K562 (cell line): ENCODE results near the gene SLC24A4. TPM values are rescaled to one million over a fixed set of nuclear protein-coding genes. Genes with fewer than 3 reads are reported as not detected.

ENCODE experiments used
- ATAC-seq: fragments of 200-7000 bp; cut with Tn5 transposase; 3 replicates; pipeline ENCODE4 v1.9.1; 2020; ENCODE audit warnings: moderate library complexity
- BruUV-seq: library from RNA; stranded (reverse); fragments of 400-500 nt; replicated peaks from 2 replicates; lab custom pipeline; 2021; lab: Mats Ljungman, UMichigan
- CTCF ChIA-PET: fragments of 300-600 bp; formaldehyde crosslinking; extraction: SDS; loops from one replicate; lab custom pipeline; 2021; ENCODE audit warnings: low intra/inter-chr PET ratio; lab: Yijun Ruan, JAX
- POLR2A ChIA-PET: fragments of 300-600, 350-650 bp; sonication (Branson Sonifier 250); formaldehyde crosslinking; extraction: SDS; loops from one replicate; lab custom pipeline; 2021; ENCODE audit warnings: antibody characterized with exemption, inconsistent platforms; lab: Yijun Ruan, JAX
- DNase-seq, 4 experiments: peaks; one replicate each; pipeline versions ENCODE4 v3.0.0 to v3.0.0-alpha.2; 2011 to 2018; ENCODE audit warnings: low spot score in 3 of 4, mixed read lengths in 3 of 4; ENCODE audit errors: extremely low read depth in 1 of 4
- FAIRE-seq: peaks from 2 replicates; lab custom pipeline; 2011; peaks lifted over from hg19 to GRCh38; lab: Jason Lieb, UNC
- H2AFZ ChIP-seq: 2 replicates; pipeline ENCODE4 v1.6.0; 2011; ENCODE audit warnings: low read depth, low read length, control low read depth, inconsistent platforms
- H3K27ac ChIP-seq: fragments of 200-600 bp; 3 replicates; pipeline ENCODE4 v1.8.0; 2011; ENCODE audit warnings: low read depth, mild to moderate bottlenecking, control low read depth, inconsistent platforms, low read length, moderate library complexity, mixed read lengths; ENCODE audit errors: extremely low read depth
- H3K27me3 ChIP-seq, 2 experiments: fragments of 300-600 bp in 1 of 2; 2 replicates in 1 of 2; 3 replicates in 1 of 2; pipeline versions ENCODE4 v1.6.0 to v1.8.0; 2011; ENCODE audit warnings: inconsistent platforms in 2 of 2, low read length in 2 of 2, mild to moderate bottlenecking in 1 of 2, mixed read lengths in 1 of 2, moderate library complexity in 1 of 2; ENCODE audit not compliant: control insufficient read depth in 2 of 2, insufficient read depth in 2 of 2
- H3K36me3 ChIP-seq: fragments of 300-600 bp; 3 replicates; pipeline ENCODE4 v1.8.0; 2011; ENCODE audit warnings: mild to moderate bottlenecking, low read length, inconsistent platforms; ENCODE audit not compliant: control insufficient read depth, insufficient read depth
- H3K4me1 ChIP-seq, 2 experiments: fragments of 200-600 bp in 1 of 2; replicated peaks in 1 of 2; 2 replicates in 1 of 2; 3 replicates in 1 of 2; pipeline versions ENCODE4 v1.5.1 to v1.8.0; 2011; ENCODE audit warnings: inconsistent platforms in 2 of 2, low read length in 2 of 2, mild to moderate bottlenecking in 1 of 2, mixed read lengths in 1 of 2, moderate library complexity in 1 of 2; ENCODE audit not compliant: control insufficient read depth in 2 of 2, insufficient read depth in 2 of 2
- H3K4me2 ChIP-seq: 2 replicates; pipeline ENCODE4 v1.6.1; 2011; ENCODE audit warnings: low read length, control low read depth, inconsistent platforms, mixed read lengths; ENCODE audit not compliant: insufficient read depth
- H3K4me3 ChIP-seq: fragments of 200-600 bp; sonication (generic), shearing (Covaris generic); 2 replicates; pipeline ENCODE4 v1.5.1; 2016; ENCODE audit warnings: control low read depth, inconsistent platforms
- H3K79me2 ChIP-seq: fragments of 200-600 bp; 3 replicates; pipeline ENCODE4 v1.8.0; 2011; ENCODE audit warnings: low read length, inconsistent platforms; ENCODE audit not compliant: control insufficient read depth, insufficient read depth
- H3K9ac ChIP-seq, 2 experiments: 2 replicates each; pipeline versions ENCODE4 v1.6.0 to v1.6.1; 2011; ENCODE audit warnings: low read depth in 2 of 2, low read length in 2 of 2, control low read depth in 1 of 2, inconsistent platforms in 1 of 2, mild to moderate bottlenecking in 1 of 2, mixed read lengths in 1 of 2; ENCODE audit not compliant: insufficient read depth in 1 of 2
- H3K9me1 ChIP-seq: one replicate; pipeline ENCODE4 v1.6.0; 2011; ENCODE audit warnings: inconsistent platforms, mild to moderate bottlenecking, low read length, moderate library complexity; ENCODE audit not compliant: control insufficient read depth, insufficient read depth
- H3K9me3 ChIP-seq: replicated peaks from 2 replicates; pipeline ENCODE4 v1.5.1; 2011; ENCODE audit warnings: low read depth, low read length, inconsistent platforms; ENCODE audit not compliant: control insufficient read depth, insufficient read depth
- H4K20me1 ChIP-seq: replicated peaks from 2 replicates; pipeline ENCODE4 v1.6.1; 2011; ENCODE audit warnings: low read length, inconsistent platforms, mixed read lengths; ENCODE audit not compliant: control insufficient read depth, insufficient read depth
- GABPB2 ChIP-seq: fragments of 250-450 bp; sonication (Bioruptor Pico); conservative IDR thresholded peaks from 2 replicates; pipeline ENCODE4 v1.5.1; 2021; ENCODE audit warnings: mild to moderate bottlenecking
- HIVEP1 ChIP-seq: fragments of 250-450 bp; sonication (Bioruptor Pico); IDR thresholded peaks from 2 replicates; pipeline ENCODE4 v1.4.0; 2020; ENCODE audit warnings: mild to moderate bottlenecking
- HOXB6 ChIP-seq: fragments of 250-450 bp; sonication (Bioruptor Pico); IDR thresholded peaks from 2 replicates; pipeline ENCODE4 v1.5.1; 2022; ENCODE audit warnings: mild to moderate bottlenecking, borderline replicate concordance
- NCOA4 ChIP-seq: fragments of 450-650 bp; IDR thresholded peaks from 2 replicates; pipeline ENCODE4 v1.6.1; 2018; ENCODE audit warnings: mild to moderate bottlenecking; ENCODE audit not compliant: partially characterized antibody
- RB1 ChIP-seq: fragments of 450-650 bp; IDR thresholded peaks from 2 replicates; pipeline ENCODE4 v1.6.1; 2017; ENCODE audit warnings: low read depth, mild to moderate bottlenecking
- SMAD4 ChIP-seq: fragments of 250-450 bp; sonication (Bioruptor Pico); conservative IDR thresholded peaks from 2 replicates; pipeline ENCODE4 v1.8.0; 2021; ENCODE audit warnings: inconsistent platforms, mild to moderate bottlenecking, moderate library complexity
- XRCC5 ChIP-seq: fragments of 200-400 bp; formaldehyde crosslinking; IDR thresholded peaks from 2 replicates; pipeline ENCODE4 v1.6.1; 2017; ENCODE audit warnings: low read depth, mild to moderate bottlenecking, low read length
- ZBTB1 ChIP-seq: sonication (generic); formaldehyde crosslinking; IDR thresholded peaks from 2 replicates; pipeline ENCODE4 v1.8.1; 2023; ENCODE audit warnings: missing genetic modification reagents, low read depth, mild to moderate bottlenecking, borderline replicate concordance
- ZEB2 ChIP-seq: fragments of 450-650 bp; IDR thresholded peaks from 2 replicates; pipeline ENCODE4 v1.6.1; 2016
- ZKSCAN3 ChIP-seq: fragments of 250-450 bp; sonication (Bioruptor Pico); IDR thresholded peaks from 2 replicates; pipeline ENCODE4 v1.4.0; 2020
- ZNF121 ChIP-seq: sonication (generic); formaldehyde crosslinking; conservative IDR thresholded peaks from 2 replicates; pipeline ENCODE4 v1.8.0; 2022; ENCODE audit warnings: missing genetic modification reagents
- ZNF583 ChIP-seq: fragments of 250-450 bp; sonication (Bioruptor Pico); IDR thresholded peaks from 2 replicates; pipeline ENCODE4 v1.4.0; 2020
- WGBS: fragments of 100-300 bp; shearing (Covaris generic); methylation state at CpG from one replicate; pipeline ENCODE4 v1.1.6; 2016; ENCODE audit warnings: low coverage, mixed read lengths; ENCODE audit not compliant: insufficient coverage; ENCODE audit errors: missing lambda C conversion rate; 5-methylcytosine and 5-hydroxymethylcytosine counted together
- in situ Hi-C: fragments of 300-500 bp; cut with MboI; formaldehyde crosslinking; loops from 4 replicates; pipeline ENCODE4 v1.15.0; 2018; ENCODE audit warnings: inconsistent platforms, mixed read lengths
- intact Hi-C: fragments of 100-400 bp; cut with micrococcal nuclease; formaldehyde crosslinking; loops from 2 replicates; pipeline ENCODE4 v1.14.2; 2022
- polyA plus RNA-seq, 8 experiments: library from polyadenylated mRNA; depleted of rRNA in 4 of 8; stranded (reverse) in 5 of 8; unstranded in 3 of 8; fragments of >200 nt; fragmentation: Nextera tagmentation in 2 of 8; fragmentation: Illumina TruSeq in 1 of 8; extraction: Ambion mirVana in 2 of 8; extraction: Trizol in 1 of 8; gene quantifications; 2 replicates each; pipeline versions ENCODE4 v1.2.1 to v1.2.3, GENCODE V29; 2011 to 2014; ENCODE audit warnings: inconsistent platforms in 1 of 8, missing spikeins in 1 of 8
- total RNA-seq, 7 experiments: library from RNA; depleted of rRNA in 6 of 7; stranded (reverse); fragments of >200 nt in 6 of 7; fragmentation: Illumina TruSeq in 2 of 7; extraction: Trizol in 2 of 7; gene quantifications; 2 replicates each; pipeline versions ENCODE4 v1.2.1 to v1.2.3, GENCODE V29; 2011 to 2021; ENCODE audit warnings: low replicate concordance in 1 of 7
- TF ChIP-seq, protein P1 (sequence below): fragments of 200-800 bp; sonication (Bioruptor generic); IDR thresholded peaks from 2 replicates; pipeline ENCODE4 v1.6.1; 2016; ENCODE audit warnings: missing genetic modification characterization, missing compliant biosample characterization
- TF ChIP-seq, protein P2 (sequence below): fragments of 450-650 bp; IDR thresholded peaks from one replicate; pipeline ENCODE4 v1.6.1; 2018; ENCODE audit warnings: mild to moderate bottlenecking, moderate library complexity; ENCODE audit not compliant: partially characterized antibody

SLC24A4 gene
- total and polyA plus RNA-seq, 9 of the 15 experiments (the other 6 are each of a cell fraction or from before 2014, with no cell fraction given), result not detected

DNA sequence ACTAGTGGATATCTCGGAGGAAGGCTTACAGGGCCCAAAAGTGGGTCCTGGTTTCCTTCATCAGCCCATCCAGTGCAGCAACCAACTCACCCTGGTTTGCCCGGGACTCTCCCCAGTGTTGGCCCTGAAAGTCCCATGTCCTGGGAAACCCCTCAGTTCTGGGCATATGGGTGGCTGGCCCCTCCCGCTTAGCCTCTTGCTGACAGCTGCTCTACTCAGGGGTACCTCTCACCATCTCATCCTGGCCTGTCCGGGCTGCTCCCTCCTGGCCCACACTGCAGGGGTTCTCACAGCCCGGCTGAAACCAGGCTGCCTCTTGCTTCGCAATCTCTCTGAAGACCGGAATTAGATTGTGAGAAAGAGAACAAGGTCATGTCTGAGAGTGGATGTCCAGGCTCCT lies 48.9 kb upstream of the SLC24A4 start (continued):
- TF ChIP-seq, protein P1, sequence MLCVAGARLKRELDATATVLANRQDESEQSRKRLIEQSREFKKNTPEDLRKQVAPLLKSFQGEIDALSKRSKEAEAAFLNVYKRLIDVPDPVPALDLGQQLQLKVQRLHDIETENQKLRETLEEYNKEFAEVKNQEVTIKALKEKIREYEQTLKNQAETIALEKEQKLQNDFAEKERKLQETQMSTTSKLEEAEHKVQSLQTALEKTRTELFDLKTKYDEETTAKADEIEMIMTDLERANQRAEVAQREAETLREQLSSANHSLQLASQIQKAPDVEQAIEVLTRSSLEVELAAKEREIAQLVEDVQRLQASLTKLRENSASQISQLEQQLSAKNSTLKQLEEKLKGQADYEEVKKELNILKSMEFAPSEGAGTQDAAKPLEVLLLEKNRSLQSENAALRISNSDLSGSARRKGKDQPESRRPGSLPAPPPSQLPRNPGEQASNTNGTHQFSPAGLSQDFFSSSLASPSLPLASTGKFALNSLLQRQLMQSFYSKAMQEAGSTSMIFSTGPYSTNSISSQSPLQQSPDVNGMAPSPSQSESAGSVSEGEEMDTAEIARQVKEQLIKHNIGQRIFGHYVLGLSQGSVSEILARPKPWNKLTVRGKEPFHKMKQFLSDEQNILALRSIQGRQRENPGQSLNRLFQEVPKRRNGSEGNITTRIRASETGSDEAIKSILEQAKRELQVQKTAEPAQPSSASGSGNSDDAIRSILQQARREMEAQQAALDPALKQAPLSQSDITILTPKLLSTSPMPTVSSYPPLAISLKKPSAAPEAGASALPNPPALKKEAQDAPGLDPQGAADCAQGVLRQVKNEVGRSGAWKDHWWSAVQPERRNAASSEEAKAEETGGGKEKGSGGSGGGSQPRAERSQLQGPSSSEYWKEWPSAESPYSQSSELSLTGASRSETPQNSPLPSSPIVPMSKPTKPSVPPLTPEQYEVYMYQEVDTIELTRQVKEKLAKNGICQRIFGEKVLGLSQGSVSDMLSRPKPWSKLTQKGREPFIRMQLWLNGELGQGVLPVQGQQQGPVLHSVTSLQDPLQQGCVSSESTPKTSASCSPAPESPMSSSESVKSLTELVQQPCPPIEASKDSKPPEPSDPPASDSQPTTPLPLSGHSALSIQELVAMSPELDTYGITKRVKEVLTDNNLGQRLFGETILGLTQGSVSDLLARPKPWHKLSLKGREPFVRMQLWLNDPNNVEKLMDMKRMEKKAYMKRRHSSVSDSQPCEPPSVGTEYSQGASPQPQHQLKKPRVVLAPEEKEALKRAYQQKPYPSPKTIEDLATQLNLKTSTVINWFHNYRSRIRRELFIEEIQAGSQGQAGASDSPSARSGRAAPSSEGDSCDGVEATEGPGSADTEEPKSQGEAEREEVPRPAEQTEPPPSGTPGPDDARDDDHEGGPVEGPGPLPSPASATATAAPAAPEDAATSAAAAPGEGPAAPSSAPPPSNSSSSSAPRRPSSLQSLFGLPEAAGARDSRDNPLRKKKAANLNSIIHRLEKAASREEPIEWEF, result no peak
- TF ChIP-seq, protein P2, sequence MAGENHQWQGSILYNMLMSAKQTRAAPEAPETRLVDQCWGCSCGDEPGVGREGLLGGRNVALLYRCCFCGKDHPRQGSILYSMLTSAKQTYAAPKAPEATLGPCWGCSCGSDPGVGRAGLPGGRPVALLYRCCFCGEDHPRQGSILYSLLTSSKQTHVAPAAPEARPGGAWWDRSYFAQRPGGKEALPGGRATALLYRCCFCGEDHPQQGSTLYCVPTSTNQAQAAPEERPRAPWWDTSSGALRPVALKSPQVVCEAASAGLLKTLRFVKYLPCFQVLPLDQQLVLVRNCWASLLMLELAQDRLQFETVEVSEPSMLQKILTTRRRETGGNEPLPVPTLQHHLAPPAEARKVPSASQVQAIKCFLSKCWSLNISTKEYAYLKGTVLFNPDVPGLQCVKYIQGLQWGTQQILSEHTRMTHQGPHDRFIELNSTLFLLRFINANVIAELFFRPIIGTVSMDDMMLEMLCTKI, result no peak
- no peak for TF ChIP-seq SMAD4 (CRISPR knock-in tag)

- H3K9ac ChIP-seq, result no peak overlapping the region
- H3K4me3 ChIP-seq, result no peak overlapping the region
- H3K36me3 ChIP-seq, result no peaks in the 10 kb centered on the region
- no peak overlapping the region for H2AFZ ChIP-seq
- BruUV-seq, result no TSS peak
- no peaks in the 10 kb centered on the region for H3K9me1 ChIP-seq
- FAIRE-seq (no peak), ATAC-seq (no peak), DNase-seq (no peak)
- intact Hi-C loops (no loop called here), in situ Hi-C loops (no loop called here)
- H3K9me3 ChIP-seq, result no peaks in the 10 kb centered on the region
- H3K79me2 ChIP-seq, result no peaks in the 10 kb centered on the region
- H3K27ac ChIP-seq, result no peak overlapping the region
- peaks cover 0 to 11% of the 10 kb centered on the region in 2 experiments; a peak in 1 of 5 replicates for H3K27me3 ChIP-seq
- POLR2A ChIA-PET, result no interaction called here
- no peak overlapping the region for H3K4me2 ChIP-seq
- H4K20me1 ChIP-seq, result no peaks in the 10 kb centered on the region
- 0% methylated on average over 5 of the region's 7 CpGs for WGBS
- CTCF ChIA-PET, result no interaction called here
- H3K4me1 ChIP-seq, result no peaks in the 10 kb centered on the region
- no peak for TF ChIP-seq HIVEP1
- TF ChIP-seq RB1, result no peak
- no peak for TF ChIP-seq HOXB6 (CRISPR knock-in tag)
- no peak for TF ChIP-seq ZNF583 (CRISPR knock-in tag)
- no peak for TF ChIP-seq ZNF121 (CRISPR knock-in tag)
- no peak for TF ChIP-seq XRCC5
- no peak for TF ChIP-seq GABPB2 (CRISPR knock-in tag)
- TF ChIP-seq ZKSCAN3 (CRISPR knock-in tag), result no peak
- no peak for TF ChIP-seq ZEB2
- no peak for TF ChIP-seq ZBTB1
- no peak for TF ChIP-seq NCOA4
Measured at GRCh38 chr14:92276074-92276473, 46.9 kb upstream of the SLC24A4 start.
